Hepatocyte (in vitro differentiated cells): Measurements from ENCODE around the gene PARN. TPM values are rescaled to one million over a fixed set of nuclear protein-coding genes. Genes with fewer than 3 reads are reported as not detected.
"Not testable (repeated sequence)": the region's sequence is repeated elsewhere in the genome, so short reads cannot be mapped to it uniquely, and the experiment has no call there.

ENCODE experiments used
- DNase-seq: peaks from one replicate; pipeline ENCODE4 v3.0.0-alpha.2; 2016; ENCODE audit warnings: low spot score
- H2AFZ ChIP-seq: fragments of 200-600 bp; sonication (generic); 2 replicates; pipeline ENCODE4 v1.6.0; 2016; ENCODE audit warnings: antibody characterized with exemption, mild to moderate bottlenecking
- H3K27ac ChIP-seq: fragments of 200-600 bp; sonication (generic); 2 replicates; pipeline ENCODE4 v1.5.1; 2016; ENCODE audit warnings: mild to moderate bottlenecking
- H3K27me3 ChIP-seq: fragments of 200-600 bp; sonication (generic); 2 replicates; pipeline ENCODE4 v1.6.1; 2016
- H3K36me3 ChIP-seq: fragments of 200-600 bp; sonication (generic); replicated peaks from 2 replicates; pipeline ENCODE4 v1.5.1; 2016; ENCODE audit warnings: low read depth; ENCODE audit not compliant: insufficient read depth
- H3K4me1 ChIP-seq: fragments of 200-600 bp; sonication (generic); 2 replicates; pipeline ENCODE4 v1.5.1; 2016; ENCODE audit warnings: mild to moderate bottlenecking, moderate library complexity; ENCODE audit not compliant: insufficient read depth
- H3K4me2 ChIP-seq: fragments of 200-600 bp; sonication (generic); 2 replicates; pipeline ENCODE4 v1.6.0; 2016
- H3K4me3 ChIP-seq: fragments of 200-600 bp; sonication (generic); 2 replicates; pipeline ENCODE4 v1.5.1; 2016; ENCODE audit warnings: mild to moderate bottlenecking
- H3K79me2 ChIP-seq: fragments of 200-600 bp; sonication (generic); 2 replicates; pipeline ENCODE4 v1.6.0; 2017; ENCODE audit warnings: mild to moderate bottlenecking
- H3K9me2 ChIP-seq: fragments of 200-600 bp; sonication (generic); replicated peaks from 2 replicates; pipeline ENCODE4 v1.6.0; 2017; ENCODE audit warnings: mild to moderate bottlenecking; ENCODE audit not compliant: insufficient read depth
- H3K9me3 ChIP-seq: fragments of 200-600 bp; sonication (generic); 2 replicates; pipeline ENCODE4 v1.5.1; 2016; ENCODE audit warnings: low read depth, mild to moderate bottlenecking
- H4K20me1 ChIP-seq: fragments of 200-600 bp; sonication (generic); 2 replicates; pipeline ENCODE4 v1.6.0; 2016; ENCODE audit warnings: mild to moderate bottlenecking; ENCODE audit not compliant: insufficient read depth, poor library complexity, severe bottlenecking
- EZH2 ChIP-seq: fragments of 200-600 bp; sonication (generic); IDR thresholded peaks from 2 replicates; pipeline ENCODE4 v1.6.1; 2016; ENCODE audit warnings: antibody characterized with exemption, mild to moderate bottlenecking, borderline replicate concordance
- EZH2phosphoT487 ChIP-seq: fragments of 200-600 bp; sonication (generic); IDR thresholded peaks from one replicate; pipeline ENCODE4 v1.6.1; 2018; ENCODE audit warnings: antibody characterized with exemption, mild to moderate bottlenecking, low read depth, moderate library complexity; ENCODE audit not compliant: unreplicated experiment, severe bottlenecking
- WGBS: methylation state at CpG from one replicate; pipeline ENCODE4 v1.1.6; 2016; ENCODE audit warnings: low lambda C conversion rate; ENCODE audit errors: missing lambda C conversion rate; 5-methylcytosine and 5-hydroxymethylcytosine counted together
- polyA plus RNA-seq: library from polyadenylated mRNA; unstranded; fragments of >200 nt; fragmentation: Nextera tagmentation; extraction: Ambion mirVana; gene quantifications from 2 replicates; pipeline ENCODE4 v1.2.1, GENCODE V29; 2016
- total RNA-seq: library from RNA; depleted of rRNA; stranded (reverse); fragments of >200 nt; gene quantifications from 2 replicates; pipeline ENCODE4 v1.2.3, GENCODE V29; 2014
- TF ChIP-seq, protein P1 (sequence below): fragments of 200-600 bp; sonication (generic); IDR thresholded peaks from 2 replicates; pipeline ENCODE4 v1.5.1; 2016; ENCODE audit warnings: antibody characterized with exemption, mild to moderate bottlenecking; ENCODE audit not compliant: poor library complexity

The PARN gene
- total and polyA plus RNA-seq, 2 experiments from 2014 or later, result 23.7 to 35.6 TPM

DNA sequence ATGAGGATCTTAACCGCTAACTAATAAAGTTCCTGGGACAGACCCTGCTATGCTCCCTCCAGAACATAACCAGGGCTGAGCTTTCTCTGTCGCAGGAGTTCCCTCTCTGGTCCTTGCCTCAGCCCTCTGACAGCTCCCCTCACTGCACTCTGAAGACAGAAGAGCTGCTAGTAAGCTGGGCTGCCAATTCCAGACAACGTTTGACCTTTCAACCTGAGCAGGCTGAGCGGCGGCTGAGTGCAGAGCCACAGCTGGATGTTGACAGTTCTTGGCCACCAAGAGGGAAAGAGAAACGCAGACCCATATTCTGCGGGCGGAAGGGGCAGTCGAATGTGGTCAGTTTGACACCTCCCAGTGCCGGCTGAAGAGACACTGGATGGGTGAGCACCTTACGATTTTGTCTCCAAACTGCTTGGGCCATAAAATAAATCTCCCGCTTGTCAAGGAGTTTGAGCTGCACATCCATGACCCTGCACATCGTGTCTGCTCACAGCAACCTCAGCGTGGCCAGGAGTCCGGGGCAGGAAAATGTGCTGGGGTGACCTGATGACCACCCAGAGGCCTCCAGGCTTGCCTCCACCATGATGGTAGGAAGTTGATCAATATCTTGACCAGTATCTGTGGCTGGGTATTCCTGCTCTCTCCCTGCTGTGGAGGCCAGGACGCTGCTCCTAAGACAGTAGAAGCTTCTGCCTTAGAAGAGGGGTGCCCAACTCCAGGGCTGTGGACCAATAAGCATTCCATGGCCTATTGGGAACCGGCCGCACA, 209.2 kb downstream of the PARN start:
- Histone ChIP-seq H3K36me3 (no peaks in the 10 kb centered on the region), H4K20me1 (no peaks in the 10 kb centered on the region)

DNA sequence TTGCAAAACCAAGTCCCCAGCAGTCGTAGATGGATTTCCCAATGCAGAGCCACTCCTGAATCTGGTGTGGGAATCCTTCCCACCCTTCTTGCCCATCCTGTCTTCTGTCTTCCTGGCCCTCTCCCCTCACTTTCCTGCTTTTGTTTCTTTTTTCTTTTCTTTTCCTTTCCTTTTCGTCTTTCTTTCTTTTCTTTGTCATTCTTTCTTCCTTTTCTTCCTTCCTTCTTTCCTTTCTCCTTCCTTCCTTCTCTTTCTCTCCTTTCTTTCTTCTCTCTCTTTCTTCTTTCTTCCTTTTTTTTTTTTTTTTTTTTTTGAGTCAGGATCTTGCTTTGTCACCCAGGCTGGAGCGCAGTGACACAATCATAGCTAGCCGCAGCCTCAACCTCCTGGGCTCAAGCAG, 209.8 kb downstream of the PARN start:
- not testable (repeated sequence) for H3K4me2 ChIP-seq, H3K4me3 ChIP-seq, H3K9me3 ChIP-seq, H3K36me3 ChIP-seq, H3K9me2 ChIP-seq, H3K4me1 ChIP-seq, H4K20me1 ChIP-seq, H3K79me2 ChIP-seq, H2AFZ ChIP-seq, DNase-seq, H3K27ac ChIP-seq, H3K27me3 ChIP-seq
- WGBS, result 89% methylated on average over 4 of the region's 4 CpGs

More for the DNA sequence above, 209.2 kb downstream of the PARN start:
- no peak overlapping the region for H2AFZ ChIP-seq
- no peak overlapping the region for H3K4me3 ChIP-seq
- WGBS, result 70% methylated on average over 18 of the region's 18 CpGs
- H3K79me2 ChIP-seq, result no peaks in the 10 kb centered on the region
- no peak overlapping the region for H3K27ac ChIP-seq
- no peak overlapping the region for H3K4me2 ChIP-seq
- TF ChIP-seq EZH2 (no peak), EZH2phosphoT487 (no peak)
- TF ChIP-seq, protein P1, sequence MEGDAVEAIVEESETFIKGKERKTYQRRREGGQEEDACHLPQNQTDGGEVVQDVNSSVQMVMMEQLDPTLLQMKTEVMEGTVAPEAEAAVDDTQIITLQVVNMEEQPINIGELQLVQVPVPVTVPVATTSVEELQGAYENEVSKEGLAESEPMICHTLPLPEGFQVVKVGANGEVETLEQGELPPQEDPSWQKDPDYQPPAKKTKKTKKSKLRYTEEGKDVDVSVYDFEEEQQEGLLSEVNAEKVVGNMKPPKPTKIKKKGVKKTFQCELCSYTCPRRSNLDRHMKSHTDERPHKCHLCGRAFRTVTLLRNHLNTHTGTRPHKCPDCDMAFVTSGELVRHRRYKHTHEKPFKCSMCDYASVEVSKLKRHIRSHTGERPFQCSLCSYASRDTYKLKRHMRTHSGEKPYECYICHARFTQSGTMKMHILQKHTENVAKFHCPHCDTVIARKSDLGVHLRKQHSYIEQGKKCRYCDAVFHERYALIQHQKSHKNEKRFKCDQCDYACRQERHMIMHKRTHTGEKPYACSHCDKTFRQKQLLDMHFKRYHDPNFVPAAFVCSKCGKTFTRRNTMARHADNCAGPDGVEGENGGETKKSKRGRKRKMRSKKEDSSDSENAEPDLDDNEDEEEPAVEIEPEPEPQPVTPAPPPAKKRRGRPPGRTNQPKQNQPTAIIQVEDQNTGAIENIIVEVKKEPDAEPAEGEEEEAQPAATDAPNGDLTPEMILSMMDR, result no peak
- H3K9me2 ChIP-seq, result no peaks in the 10 kb centered on the region
- H3K9me3 ChIP-seq, result no peaks in the 10 kb centered on the region
- no peak for DNase-seq
- no peaks in the 10 kb centered on the region for H3K27me3 ChIP-seq
- no peaks in the 10 kb centered on the region for H3K4me1 ChIP-seq

DNA sequence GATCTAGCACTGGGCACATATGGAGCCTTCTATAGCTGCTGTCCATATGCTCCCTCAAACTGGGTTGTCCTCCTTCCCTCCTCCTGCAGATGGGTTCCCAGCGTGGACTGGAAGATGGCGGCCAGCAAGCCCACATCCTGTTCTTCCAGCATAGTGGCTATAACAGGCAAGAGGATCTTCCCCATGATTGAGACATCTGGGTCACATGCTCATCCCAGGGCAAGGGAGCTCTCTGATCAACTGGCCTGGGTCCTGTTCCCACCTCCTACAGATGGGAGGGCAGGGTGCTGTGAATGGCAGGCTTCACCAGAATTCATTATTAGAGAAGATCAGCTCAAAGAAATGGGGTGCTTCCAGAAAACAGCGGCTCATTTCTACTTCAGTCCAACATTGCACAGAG, 210.2 kb downstream of the PARN start:
- H2AFZ ChIP-seq, result no peak overlapping the region
- H3K9me3 ChIP-seq, result no peaks in the 10 kb centered on the region
- no peaks in the 10 kb centered on the region for H3K9me2 ChIP-seq
- no peak overlapping the region for H3K4me3 ChIP-seq
- no peak for DNase-seq
- no peaks in the 10 kb centered on the region for H3K27me3 ChIP-seq
- H3K4me2 ChIP-seq, result no peak overlapping the region
- no peak overlapping the region for H3K27ac ChIP-seq
- H3K79me2 ChIP-seq, result no peaks in the 10 kb centered on the region
- no peaks in the 10 kb centered on the region for H3K4me1 ChIP-seq
- no peaks in the 10 kb centered on the region for H3K36me3 ChIP-seq
- 96% methylated on average over 3 of the region's 3 CpGs for WGBS
- TF ChIP-seq EZH2phosphoT487 (no peak), EZH2 (no peak)
- TF ChIP-seq, protein P1, result no peak
- H4K20me1 ChIP-seq, result no peaks in the 10 kb centered on the region

DNA sequence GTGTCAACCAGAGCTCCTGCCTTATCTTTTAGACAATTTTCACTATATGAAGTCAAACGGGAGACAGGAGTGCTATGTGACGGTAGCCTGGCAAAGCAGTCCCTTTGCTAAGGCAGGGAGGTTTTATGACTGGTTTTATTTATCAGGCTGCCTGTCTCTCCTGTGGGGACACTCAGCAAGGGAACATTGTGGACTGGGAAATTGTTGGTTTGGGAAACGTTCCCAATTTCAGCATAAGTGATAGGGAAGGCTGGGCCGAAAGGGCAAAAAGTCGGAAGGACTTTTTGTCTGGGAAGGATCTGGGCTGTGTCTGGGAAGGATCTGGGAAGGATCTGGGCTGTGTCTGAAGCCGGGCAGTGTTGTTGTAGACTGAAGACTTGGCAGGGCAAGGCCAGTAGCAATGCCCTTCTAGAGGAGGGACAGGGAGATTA, 211.2 kb downstream of the PARN start:
- Histone ChIP-seq H3K79me2 (no peaks in the 10 kb centered on the region), H3K4me1 (no peaks in the 10 kb centered on the region), H3K27ac (no peak overlapping the region), H3K9me3 (no peaks in the 10 kb centered on the region), H3K4me2 (no peak overlapping the region), H3K4me3 (no peak overlapping the region), H3K27me3 (no peaks in the 10 kb centered on the region), H3K9me2 (no peaks in the 10 kb centered on the region), H3K36me3 (no peaks in the 10 kb centered on the region), H2AFZ (no peak overlapping the region), H4K20me1 (no peaks in the 10 kb centered on the region)
- TF ChIP-seq EZH2phosphoT487 (no peak), EZH2 (no peak)
- TF ChIP-seq, protein P1, result no peak
- no peak for DNase-seq
- WGBS, result 47% methylated on average over 6 of the region's 6 CpGs
